GM19455 (cell line): ENCODE measurements around the gene CPT1A.

Source experiments
- ATAC-seq: cut with Tn5 transposase; IDR thresholded peaks from one replicate; pipeline ENCODE4 v1.9.1; 2021; ENCODE audit not compliant: unreplicated experiment

Gene CPT1A

DNA sequence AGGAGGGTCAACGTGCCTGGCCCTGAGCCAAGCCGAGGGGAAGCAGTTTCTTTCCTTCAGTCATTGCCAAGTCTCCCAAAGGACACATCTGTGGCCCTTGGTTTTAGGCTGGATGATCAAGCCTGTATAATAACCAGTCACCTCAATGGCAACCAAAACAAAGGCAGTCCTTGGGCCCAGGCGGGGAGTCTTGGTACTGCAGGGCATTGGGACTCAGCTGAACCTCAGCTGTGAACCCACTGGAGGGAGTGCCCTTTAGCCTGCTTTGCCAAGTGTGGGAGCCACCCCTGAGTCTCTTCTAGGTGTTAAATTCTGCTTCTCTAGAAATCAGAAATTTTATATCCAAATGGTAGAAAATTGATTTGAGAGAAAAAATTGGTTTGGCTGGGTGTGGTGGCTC, 36.9 kb downstream of the CPT1A start:
- no peak for ATAC-seq

DNA sequence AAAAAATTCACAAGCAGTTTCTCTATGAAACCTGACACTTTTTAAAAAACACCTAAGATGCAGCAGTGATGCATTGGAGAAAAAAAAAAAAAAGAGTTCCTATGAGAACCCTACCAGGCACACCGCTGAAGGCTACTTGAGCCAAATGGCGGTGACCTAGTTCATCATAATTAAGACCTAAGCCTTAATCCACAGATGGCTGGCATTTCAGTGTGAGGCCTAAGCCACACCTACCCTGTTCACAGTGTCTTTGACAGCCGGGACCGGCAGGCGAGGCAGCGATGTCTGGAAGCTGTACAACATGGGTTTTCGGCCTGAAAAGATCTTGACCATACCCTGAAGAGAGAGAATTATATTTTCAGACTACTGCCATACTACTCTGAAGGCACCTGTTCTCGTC, 38.0 kb downstream of the CPT1A start:
- no peak for ATAC-seq

DNA sequence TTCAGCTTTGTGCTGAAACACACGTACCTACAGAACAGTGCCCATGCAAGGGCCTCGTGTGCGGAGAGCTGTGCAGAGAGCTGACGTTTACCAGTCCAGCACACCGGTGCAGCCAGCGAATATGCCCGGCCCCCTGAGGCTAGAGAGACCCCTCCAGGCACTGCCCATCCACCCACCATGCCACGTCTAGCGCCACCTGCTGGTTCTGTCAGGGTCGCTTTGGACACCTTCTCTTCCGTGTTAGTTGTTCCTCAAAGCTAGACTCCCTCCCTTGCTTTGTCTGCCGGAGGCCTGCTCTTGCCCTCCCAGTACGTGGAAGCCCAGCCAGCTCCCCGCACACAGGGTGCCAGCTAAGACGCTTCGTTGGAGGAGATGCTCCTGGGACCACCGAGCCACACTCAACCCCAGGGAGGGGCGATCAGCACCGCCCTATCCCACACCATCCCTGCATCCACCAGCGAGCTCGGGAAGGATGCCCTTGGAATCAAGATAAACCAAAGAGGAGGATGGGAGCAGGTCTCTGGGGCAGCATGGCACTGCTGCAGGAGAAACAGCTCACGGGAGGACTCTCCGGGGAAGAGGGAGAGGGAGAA, 43.4 kb downstream of the CPT1A start:
- ATAC-seq = no peak

DNA sequence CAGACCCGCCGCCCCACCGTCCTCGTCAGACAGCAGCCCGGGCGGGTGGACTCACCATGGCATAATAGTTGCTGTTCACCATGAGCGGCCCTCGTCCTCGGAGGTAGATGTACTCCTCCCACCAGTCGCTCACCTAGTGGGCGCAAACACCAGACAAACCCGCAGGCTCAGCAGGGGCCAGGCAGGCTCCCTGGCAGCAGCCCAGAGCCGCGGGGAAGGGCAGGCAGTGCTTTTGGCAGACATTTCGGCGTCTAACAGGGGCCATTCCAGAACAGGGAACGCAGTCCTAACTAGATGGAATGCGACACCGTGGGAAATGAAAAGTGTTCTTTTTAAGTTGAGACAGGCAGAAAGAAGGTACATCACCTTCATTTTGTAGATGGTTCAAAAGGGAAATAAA, 44.9 kb downstream of the CPT1A start:
- ATAC-seq = no peak

DNA sequence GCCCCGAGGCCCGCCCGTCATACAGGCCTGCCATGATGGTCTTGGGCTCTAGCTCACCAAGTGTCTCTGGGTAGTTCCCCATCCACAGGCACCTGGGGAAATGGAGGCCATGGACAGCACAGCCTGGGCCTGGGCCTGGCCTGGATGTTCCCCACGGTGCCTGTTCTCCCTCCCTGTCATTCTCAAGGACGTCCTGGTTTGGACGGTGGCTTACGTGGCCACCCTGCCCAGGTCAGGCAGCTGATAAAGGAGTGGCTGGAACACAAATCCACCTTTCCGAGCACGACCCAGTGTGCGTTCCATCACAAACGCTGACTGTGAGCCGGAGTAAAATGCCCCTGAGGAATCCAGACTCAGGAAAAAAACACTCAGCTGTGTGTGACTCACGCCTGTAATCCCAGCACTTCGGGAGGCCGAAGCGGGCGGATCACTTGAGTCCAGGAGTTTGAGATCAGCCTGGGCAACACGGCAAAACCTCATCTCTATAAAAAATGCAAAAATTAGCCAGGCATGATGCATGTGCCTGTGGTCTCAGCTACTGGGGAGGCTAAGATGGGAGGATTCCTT, 49.2 kb downstream of the CPT1A start:
- ATAC-seq = no peak

DNA sequence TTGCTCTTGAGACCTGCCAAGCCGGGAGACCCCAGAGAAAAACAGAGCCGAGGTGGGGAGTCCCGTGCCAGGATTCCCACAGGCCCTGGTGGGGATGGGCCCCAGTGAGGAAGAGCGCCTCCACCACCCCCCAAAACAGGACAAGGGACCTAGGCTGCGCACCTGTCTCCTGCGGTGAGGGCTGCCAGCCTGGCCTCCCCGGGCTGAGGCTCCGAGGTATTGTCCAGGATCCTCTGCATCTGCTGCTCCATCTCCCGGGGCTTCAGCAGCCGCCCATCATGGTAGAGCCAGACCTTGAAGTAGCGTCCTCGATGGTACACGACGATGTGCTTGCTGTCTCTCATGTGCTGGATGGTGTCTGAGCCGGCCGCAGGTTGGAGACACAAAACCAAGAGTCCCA, 57.1 kb downstream of the CPT1A start:
- ATAC-seq = no peak

DNA sequence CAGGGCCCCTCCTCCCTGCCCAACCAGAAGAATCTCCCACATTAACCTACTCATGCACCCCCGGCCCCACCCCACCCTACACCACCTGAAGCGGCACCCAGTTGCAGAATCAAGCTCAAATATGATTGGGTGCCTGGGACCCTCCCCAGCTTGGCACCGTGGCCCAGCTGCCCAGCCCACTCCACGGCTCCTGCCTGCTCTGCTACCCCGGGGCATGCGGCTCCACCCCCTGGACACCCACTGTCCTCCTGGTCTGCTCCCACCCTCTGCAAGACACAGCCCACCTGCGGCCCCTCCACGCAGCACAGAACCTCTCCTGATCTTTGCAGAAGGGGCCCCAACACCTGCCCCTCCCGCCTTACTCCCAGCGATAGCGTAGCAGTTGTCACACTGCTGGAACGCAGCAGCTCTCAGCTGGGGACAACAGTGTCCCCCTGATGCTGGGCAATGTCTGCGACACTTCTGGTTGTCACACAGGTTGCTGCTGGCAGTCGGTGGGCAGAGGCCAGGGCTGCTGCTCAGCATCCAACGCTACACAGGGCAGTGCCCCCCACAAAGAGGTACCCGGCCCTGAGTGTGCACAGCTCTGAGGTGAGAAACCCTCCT, 58.4 kb downstream of the CPT1A start:
- ATAC-seq = no peak

DNA sequence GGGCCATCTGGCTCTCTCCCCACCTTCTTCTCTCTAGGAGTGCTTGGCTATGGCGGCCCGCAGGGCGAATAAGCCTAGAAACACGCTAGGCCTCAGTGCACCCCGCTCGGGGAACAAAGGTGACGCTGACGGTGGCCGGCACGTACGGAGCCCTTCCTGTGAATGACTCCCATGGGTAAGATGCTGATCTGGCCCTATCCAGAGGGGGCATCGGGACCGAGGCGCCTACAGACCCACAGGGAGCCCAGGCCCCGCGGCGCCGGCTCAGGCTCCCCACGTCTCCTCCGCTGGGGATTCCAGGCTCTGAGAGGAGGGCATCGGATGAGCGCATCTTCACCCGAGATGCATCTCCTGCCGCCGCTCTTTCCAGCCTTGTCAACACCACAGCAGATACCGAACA, 59.0 kb downstream of the CPT1A start:
- ATAC-seq = no peak

DNA sequence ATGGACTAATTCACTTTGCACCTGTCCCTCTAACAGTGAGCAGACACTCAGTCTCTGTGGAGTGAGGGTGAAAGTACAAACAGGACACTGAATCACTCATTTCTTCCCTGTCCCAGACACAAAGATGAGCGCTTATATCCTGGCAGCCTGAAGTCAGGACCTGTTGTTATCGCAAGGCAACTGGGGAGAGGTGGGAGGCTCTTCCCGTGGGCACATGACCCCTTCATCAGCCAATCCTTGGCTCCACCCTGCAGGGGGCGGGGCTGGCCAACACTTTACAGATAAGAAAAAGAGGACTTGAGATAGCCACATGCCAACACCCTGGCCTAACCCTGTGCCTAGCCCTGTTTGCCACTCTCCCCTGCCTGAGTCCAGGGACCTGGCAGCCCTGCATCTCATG, 60.9 kb downstream of the CPT1A start:
- no peak for ATAC-seq

DNA sequence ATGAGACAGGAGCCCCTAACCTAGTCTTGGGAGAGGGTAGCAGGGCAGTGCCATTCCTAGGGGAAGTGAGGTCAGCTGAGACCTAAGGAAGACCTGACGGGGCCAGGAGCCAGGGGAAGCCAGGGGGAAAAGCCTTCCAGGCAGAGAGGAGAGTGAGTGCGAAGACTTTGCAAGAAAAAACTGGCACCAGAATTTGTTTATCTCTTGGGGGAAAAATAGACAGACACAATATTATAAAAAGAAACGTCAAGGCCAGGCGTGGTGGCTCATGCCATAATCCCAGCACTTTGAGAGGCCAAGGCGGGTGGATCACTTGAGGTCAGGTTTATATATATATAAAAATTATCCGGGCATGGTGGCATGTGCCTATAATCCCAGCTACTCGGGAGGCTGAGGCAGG, 63.5 kb downstream of the CPT1A start:
- ATAC-seq = no peak

DNA sequence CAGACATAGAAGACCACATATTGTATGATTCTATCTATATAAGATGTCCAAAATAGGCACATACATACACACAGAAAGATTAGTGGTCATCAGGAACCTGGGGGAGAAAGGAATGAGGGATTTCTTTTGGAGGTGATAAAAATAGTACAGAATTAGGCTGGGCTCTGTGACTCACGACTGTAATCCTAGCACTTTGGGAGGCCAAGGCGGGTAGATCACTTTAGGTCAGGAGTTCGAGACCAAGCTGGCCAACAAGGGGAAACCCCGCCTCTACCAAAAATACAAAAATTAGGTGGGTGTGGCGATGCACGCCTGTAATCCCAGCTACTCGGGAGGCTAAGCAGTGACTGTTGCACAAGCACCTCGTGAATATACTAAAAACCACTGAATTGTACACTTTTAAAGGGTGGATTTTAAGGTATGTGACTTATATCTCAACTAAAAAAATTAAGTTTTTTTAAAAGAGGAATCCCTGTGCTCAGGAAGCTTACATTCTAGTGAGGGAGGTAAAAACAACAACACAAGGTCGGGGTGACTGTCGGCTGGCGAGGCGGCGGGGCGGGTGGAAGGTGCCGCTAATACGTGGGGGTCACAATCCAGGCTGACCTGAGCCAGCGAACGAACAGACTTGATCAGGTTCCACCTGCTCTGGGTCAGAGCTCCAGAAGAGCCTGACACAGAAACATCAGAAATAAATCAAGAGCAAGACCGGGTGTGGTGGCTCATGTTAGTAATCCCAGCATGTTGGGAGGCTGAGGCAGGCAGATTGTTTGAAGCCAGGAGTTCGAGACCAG, 65.1 kb downstream of the CPT1A start:
- no peak for ATAC-seq

DNA sequence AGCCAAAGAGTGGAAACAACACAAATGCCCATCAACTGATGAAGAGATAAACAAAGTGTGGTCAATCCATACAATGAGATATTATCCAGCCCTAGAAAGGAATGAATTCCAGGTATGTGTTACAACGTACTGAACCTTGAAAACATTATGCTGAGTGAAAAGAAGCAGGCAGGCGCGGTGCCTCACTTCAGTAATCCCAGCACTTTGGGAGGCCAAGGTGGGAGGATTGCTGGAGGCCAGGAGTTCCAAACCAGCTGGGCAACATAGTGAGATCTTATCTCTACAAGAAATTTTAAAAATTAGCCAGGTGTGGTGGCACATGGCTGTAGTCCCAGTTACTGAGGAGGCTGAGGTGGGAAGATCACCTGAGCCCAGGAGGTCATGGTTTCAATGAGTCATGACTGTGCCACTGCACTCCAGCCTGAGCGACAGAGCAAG, 65.7 kb downstream of the CPT1A start:
- ATAC-seq = no peak

DNA sequence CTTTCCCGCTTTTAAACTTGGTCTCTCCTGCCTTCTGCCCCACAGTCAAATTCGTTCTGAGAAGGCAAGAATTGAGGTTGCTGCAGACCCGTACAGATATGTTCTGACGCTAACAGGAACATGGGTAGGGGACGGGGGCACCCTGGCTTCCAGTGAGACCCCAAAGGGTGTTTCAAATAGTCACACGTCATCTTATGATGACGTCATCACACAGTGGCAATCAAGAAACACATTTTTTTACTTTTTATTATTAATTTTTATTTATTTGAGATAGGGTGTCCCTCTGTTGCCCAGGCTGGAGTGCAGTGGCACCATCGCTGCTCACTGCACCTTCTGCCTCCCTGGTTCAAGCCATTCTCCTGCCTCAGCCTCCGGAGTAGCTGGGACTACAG, 67.5 kb downstream of the CPT1A start:
- ATAC-seq = no peak

DNA sequence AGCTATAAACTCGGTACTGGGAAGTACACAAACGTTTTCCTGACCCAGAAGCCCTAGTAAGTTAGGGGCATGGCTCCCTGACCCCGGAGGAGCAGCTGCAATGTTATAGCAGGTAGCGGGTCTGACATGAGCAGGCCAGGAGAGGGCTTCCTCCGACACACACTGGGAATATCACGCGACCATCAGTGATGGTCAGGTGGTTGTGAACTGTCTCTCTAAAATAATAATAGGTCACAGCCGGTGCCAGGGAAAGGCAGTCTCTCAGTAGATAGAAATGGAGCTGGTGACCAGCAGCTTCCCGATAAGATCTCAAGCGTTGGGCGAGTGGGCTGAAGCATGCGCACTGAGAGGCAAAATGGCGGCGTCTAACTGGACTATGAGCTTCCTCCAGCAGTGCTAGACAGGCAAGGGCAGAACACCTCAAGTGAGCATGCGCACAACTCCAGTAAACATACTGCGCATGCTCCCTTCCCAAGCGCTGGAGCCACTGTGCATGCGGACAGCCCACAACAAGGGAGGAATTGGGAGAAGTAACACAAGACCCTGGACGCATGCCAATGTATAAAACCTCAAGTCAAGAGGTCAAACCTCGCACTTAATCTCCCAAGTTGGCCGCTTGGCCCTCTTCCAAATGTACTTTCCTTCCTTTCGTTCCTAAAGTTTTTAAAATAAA, 68.1 kb downstream of the CPT1A start:
- no peak for ATAC-seq

DNA sequence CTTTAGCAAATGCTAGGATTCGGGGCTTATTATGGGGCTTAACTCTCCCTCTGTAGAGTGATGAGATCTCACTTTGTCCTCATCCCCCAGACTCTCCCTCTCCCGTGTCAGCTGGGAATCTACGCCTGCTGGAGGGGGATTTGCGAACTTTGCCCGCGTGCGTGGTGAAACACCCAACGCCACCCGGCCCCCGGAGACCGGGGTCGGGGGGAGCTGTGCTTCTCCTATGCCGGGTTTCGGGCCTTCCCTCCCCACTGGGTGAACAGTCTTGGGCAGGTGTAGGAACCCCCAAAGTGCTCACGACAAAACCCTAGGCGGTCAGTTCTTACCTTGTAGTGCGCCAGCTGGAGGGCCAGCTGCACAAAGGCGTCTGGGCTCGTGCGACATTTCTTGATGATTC, 68.8 kb downstream of the CPT1A start:
- no peak for ATAC-seq

DNA sequence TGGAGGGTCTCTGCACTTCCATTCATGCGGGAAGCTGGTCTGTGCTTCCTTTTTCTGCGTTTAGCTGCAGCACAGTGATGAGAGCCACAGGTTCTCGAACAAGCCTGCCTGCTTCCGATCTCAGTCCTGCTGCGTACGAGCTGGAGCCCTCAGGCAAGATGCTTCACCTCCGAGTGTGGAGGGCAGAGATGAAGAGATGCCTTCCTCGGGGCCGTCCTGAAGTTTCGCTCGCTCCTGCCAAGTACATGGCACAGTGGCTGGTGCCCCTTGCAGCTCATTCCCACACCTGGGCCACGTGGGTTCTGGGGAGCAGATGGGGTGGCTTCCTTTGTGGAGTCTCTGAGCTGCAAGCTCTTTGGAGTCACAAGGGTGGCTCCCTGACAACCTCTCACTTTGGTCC, 70.9 kb downstream of the CPT1A start:
- no peak for ATAC-seq

DNA sequence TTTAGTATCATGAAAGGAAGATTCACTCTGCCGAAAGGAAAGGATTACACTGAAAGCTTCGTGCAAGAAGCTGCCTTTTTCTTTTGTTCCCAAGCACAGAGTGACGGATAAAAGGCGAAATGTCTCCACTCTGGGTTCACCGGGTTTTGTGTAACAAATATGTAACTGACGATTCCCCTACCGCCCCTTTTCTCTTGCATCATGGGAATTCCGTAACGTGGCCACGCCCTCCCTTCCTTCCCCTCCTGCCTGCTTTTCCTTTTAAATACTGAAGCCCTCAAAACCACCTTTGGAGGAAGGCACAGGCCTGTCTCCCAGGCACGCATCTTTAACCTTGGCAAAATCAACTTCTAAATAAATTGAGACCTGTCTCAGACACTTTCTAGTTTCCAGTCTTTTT, 74.0 kb downstream of the CPT1A start:
- no peak for ATAC-seq

DNA sequence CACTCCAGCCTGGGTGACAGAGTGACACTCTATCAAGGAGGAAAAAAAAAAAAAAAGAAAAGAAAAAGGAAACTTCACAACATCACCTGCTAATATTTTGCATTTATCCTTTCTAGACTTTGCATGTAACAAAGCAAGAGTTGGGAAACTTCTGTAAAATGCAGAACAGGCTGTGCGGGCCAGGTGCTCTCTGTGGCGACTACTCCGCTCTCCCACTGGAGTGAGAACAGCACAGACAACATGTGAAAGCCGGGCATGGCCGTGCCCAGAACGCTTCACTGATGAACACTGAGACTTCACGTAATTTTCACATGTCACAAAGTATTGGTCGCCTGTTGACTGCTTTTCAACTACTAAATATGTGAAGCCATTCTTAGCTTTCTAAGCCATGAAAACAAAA, 74.9 kb downstream of the CPT1A start:
- ATAC-seq = no peak

DNA sequence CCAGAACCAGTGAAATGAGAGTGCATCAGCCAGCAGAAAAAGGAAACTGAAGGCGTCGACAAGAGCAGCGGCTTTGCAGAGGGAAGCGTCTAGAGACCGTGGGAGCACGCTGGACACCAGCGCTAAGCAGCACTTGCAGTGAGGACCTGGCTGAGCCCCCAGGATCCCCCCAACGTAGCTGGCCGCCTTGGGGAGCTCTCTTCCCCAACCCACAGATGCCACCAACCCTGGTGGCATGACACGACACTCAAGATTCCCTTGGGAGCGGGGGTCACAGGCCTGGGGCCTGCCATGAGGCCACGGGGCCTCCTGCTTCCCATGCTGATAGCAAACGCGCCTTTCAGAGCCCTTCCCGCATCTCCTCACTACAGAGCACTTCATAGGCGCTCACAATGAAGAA, 77.0 kb downstream of the CPT1A start:
- ATAC-seq = no peak

DNA sequence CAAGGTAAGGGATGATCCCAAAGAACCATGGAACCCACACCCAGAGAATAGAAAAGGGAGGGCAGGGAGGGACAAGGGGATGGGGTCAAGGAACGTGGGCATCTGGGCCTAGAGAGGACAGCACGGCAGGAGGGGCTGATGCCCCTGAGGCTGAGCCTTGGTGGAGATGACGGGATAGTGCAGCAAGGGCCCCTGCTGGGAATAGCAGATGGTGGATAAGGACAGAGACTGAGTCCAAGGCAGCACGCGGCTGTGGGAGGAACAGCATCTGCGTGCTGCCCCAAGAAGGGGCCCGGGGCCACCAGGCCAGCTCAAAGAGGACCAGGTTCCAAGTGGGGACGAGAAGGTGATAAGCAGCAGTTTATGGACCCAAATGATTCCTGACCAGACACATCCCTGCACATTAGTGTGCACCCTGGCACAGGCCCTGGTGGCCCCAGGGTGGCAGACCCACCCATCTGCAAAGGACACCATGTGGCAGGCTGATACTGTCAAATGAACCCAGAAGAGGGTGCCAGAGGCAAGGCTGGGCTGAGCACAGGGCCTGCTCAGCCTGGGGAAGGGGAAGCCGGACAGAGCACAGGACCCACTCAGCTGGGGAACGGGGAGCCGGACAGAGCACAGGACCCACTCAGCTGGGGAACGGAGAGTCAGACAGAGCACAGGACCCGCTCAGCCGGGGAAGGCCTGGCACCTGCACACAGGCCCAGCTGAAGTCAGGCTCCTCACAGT, 77.6 kb downstream of the CPT1A start:
- no peak for ATAC-seq

DNA sequence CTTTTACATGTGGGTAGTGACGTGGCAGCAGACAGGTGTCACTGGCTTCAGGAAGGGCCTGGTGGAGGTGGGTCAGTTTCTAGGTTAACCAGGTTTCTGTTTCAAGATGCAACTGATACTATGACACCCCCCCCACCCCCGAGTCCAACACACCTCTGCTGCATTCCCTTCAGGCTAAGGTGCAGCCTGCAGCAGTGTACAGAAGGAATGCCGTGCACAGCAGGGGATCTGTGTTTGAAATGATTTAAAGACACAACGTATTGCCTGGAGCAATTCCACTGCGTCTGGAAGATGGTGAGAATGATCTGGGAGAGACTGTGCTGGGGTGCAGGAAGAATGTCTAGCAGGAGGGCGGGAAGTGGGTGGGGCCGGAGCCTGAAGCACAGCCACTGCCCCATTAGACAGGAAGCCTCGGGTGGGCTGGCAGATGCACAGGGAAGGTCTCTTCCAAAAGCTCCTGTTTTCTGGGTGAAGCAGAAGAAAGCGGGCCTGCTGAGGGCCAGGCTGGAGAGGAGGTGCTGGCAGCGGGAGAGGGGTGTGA, 78.5 kb downstream of the CPT1A start:
- ATAC-seq = no peak
